Peyer's patch (tissue), 4 donors: ENCODE measurements around the gene NAP1L5. TPM values are rescaled to one million over a fixed set of nuclear protein-coding genes. Genes with fewer than 3 reads are reported as not detected.
A peak's percentile ranks its signal among the peaks of the same experiment; 100 is the strongest.

ENCODE experiments used
- DNase-seq, 3 donors: peaks; one replicate each; pipeline ENCODE4 v3.0.0-alpha.2; 2017 to 2019
- H3K27ac ChIP-seq, 4 donors: fragments of 200-600 bp; sonication (generic); one replicate each; pipeline ENCODE4 v1.5.1; 2016 to 2019
- H3K27me3 ChIP-seq, 2 donors: fragments of 200-600 bp; sonication (generic); one replicate each; pipeline ENCODE4 v1.5.1; 2019
- H3K36me3 ChIP-seq, 3 donors: fragments of 200-600 bp; sonication (generic); one replicate each; pipeline ENCODE4 v1.5.1; 2016 to 2019
- H3K4me1 ChIP-seq, 4 donors: fragments of 200-600 bp; sonication (generic); one replicate each; pipeline ENCODE4 v1.5.1; 2016 to 2019
- H3K4me3 ChIP-seq, 4 donors: fragments of 200-600 bp; sonication (generic); 1 replicate in 3 of 4; 2 replicates in 1 of 4; pipeline ENCODE4 v1.5.1; 2016 to 2019; ENCODE audit warnings: mild to moderate bottlenecking in 1 of 4
- H3K9me3 ChIP-seq, 4 donors: fragments of 200-600 bp; sonication (generic); one replicate each; pipeline ENCODE4 v1.5.1; 2016 to 2019; ENCODE audit warnings: mild to moderate bottlenecking in 1 of 4
- CTCF ChIP-seq, 6 experiments: fragments of 450-650 bp in 4 of 6; fragments of 200-600 bp in 2 of 6; sonication (generic) in 1 of 6; IDR thresholded peaks; one replicate each; pipeline ENCODE4 v1.5.1; 2017 to 2019; ENCODE audit warnings: antibody characterized with exemption in 6 of 6, mild to moderate bottlenecking in 3 of 6, moderate library complexity in 1 of 6
- POLR2A ChIP-seq, 2 donors: fragments of 450-650 bp; IDR thresholded peaks; one replicate each; pipeline ENCODE4 v1.5.1; 2017; ENCODE audit warnings: antibody characterized with exemption in 2 of 2, mild to moderate bottlenecking in 2 of 2, moderate library complexity in 2 of 2
- total RNA-seq, 4 donors: library from RNA; depleted of rRNA; stranded (reverse); fragments of >200 nt; gene quantifications; one replicate each; pipeline ENCODE4 v1.1.0, GENCODE V29; 2016

Gene NAP1L5
- total RNA-seq, 4 donors from 2014 or later, result 0.85 to 2.3 TPM; not detected in 2

- peaks cover 0 to 33% (median 0%) of the 10 kb centered on the region in 3 donors for H3K36me3 ChIP-seq
Measured at GRCh38 chr4:88718098-88718497, 20.5 kb upstream of the NAP1L5 start.

DNA sequence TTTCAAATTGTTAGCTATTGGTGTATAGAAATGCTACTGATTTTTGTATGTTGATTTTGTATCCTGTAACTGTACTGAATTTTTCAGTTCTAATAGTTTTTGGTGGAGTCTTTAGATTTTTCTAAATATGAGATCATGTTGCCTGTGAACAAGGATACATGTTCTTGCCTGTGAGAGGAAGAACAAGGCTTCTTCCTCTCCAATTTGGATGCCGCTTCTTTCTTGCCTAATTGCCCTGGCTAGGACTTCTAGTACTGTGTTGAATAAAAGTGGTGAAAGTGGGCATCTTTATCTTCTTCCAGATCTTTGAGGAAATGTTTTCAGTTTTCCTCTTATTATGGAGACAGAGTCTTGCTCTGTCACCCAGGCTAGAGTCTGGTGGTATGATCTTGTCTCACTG is 16.2 kb upstream of the NAP1L5 start:
- Histone ChIP-seq H3K27me3 (no peaks in the 10 kb centered on the region), H3K27ac (no peak overlapping the region), H3K9me3 (peaks cover 0 to 7% (median 0%) of the 10 kb centered on the region in 4 donors), H3K36me3 (peaks cover 0 to 43% (median 0%) of the 10 kb centered on the region in 3 donors), H3K4me1 (no peaks in the 10 kb centered on the region), H3K4me3 (no peak overlapping the region)
- no peak for DNase-seq
- TF ChIP-seq POLR2A (IDR thresholded peaks at IDR 0.05) (no peak), CTCF (IDR thresholded peaks at IDR 0.05) (no peak)

More at GRCh38 chr4:88718098-88718497, 20.5 kb upstream of the NAP1L5 start:
- Histone ChIP-seq H3K27ac (no peak overlapping the region), H3K4me1 (no peaks in the 10 kb centered on the region), H3K4me3 (no peak overlapping the region), H3K27me3 (no peaks in the 10 kb centered on the region), H3K9me3 (peaks cover 0 to 7% (median 0%) of the 10 kb centered on the region in 4 donors)
- no peak for DNase-seq
- no peak for TF ChIP-seq POLR2A (IDR thresholded peaks at IDR 0.05)
- no peak for TF ChIP-seq CTCF (IDR thresholded peaks at IDR 0.05)

DNA sequence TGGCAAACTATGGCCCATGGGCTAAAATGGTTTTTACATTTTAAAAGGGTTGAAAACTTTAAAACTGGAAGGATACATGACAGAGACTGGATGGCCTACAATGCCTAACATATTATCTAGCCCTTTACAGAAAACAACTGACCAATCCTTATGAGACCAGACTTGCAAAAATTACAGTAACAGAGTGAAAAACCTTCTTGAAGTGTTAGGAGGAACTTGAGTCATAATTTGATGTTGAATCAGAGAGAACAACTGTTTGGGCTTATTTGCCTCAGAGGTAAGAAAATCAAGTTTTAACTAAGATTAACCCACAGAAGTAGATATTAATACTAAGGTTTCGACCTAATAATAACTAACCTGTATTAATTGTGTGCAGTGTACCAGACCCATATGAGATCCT is 12.4 kb upstream of the NAP1L5 start:
- peaks cover 0 to 41% (median 0%) of the 10 kb centered on the region in 3 donors for H3K36me3 ChIP-seq
- H3K27ac ChIP-seq, result no peak overlapping the region
- H3K9me3 ChIP-seq, result no peaks in the 10 kb centered on the region
- no peak for DNase-seq
- no peaks in the 10 kb centered on the region for H3K4me1 ChIP-seq
- H3K27me3 ChIP-seq, result no peaks in the 10 kb centered on the region
- no peak overlapping the region for H3K4me3 ChIP-seq
- TF ChIP-seq POLR2A (IDR thresholded peaks at IDR 0.05) (no peak), CTCF (IDR thresholded peaks at IDR 0.05) (no peak)

DNA sequence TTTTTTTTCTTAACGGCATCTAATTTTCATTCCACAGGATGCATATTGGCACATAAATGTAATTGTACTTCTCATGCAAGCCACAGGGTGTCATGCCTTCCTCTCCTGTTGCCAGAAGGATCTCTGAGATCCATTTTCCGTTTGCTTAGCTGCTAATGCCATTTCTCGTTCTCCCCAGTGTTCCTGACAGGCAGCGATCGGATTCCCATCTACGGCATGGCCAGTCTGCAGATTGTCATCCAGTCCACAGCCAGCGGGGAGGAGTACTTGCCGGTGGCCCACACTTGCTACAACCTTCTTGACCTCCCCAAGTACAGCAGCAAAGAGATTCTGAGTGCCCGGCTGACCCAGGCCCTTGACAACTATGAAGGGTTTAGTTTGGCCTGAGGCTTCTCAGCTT is 8.9 kb upstream of the NAP1L5 start:
- Histone ChIP-seq H3K4me1 (no peaks in the 10 kb centered on the region), H3K9me3 (no peaks in the 10 kb centered on the region), H3K36me3 (peaks cover 0 to 42% (median 0%) of the 10 kb centered on the region in 3 donors), H3K27ac (no peak overlapping the region), H3K27me3 (no peaks in the 10 kb centered on the region), H3K4me3 (no peak overlapping the region)
- DNase-seq, result no peak
- TF ChIP-seq POLR2A (IDR thresholded peaks at IDR 0.05) (no peak), CTCF (IDR thresholded peaks at IDR 0.05) (peak in 4 of 6 experiments; percentile 22 to 40 (median 32))

DNA sequence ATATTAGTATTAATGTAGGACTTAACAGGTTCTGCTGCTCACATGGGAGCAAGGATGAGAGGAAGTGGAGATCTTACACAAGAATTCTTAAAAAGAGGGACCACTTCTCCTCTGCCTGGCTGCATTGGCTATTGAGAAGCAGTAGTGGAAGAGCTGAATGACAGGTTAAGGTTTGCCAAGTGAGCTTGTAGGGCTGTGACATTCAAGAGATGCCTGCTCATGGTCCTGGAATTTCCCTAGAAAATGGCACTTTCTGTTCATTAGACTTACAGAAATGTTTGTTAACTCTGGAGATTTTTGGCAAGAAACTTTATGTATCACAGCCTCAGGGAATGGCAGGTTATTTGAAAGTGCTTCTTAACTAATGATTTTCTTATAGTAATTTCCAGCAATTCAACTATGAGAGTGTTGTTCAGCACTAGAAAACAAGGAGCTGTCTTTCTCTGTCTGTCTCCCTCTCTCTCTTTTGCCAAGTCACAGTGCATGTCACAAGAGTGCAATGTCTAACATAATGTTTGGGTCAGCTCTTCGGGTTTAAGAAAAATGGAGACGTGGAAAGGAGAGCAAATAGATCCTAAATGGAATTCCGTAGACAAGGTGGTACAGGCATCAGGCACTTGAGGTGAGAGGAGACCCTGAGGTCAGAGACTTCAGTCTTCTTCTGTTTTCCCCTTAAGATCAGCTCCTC is 8.3 kb upstream of the NAP1L5 start:
- H3K4me3 ChIP-seq, result no peak overlapping the region
- H3K4me1 ChIP-seq, result no peaks in the 10 kb centered on the region
- no peaks in the 10 kb centered on the region for H3K9me3 ChIP-seq
- peaks cover 0 to 38% (median 0%) of the 10 kb centered on the region in 3 donors for H3K36me3 ChIP-seq
- no peak for TF ChIP-seq CTCF (IDR thresholded peaks at IDR 0.05)
- no peak for TF ChIP-seq POLR2A (IDR thresholded peaks at IDR 0.05)
- no peak for DNase-seq
- H3K27ac ChIP-seq, result no peak overlapping the region
- H3K27me3 ChIP-seq, result no peaks in the 10 kb centered on the region
